HEK293 (cell line): ENCODE measurements around the gene PTPRA.

Experiments used
- CTCF ChIA-PET: fragments of 350-600 bp; formaldehyde crosslinking; extraction: SDS; loops from one replicate; lab custom pipeline; 2021; ENCODE audit warnings: antibody characterized with exemption; lab: Yijun Ruan, JAX
- POLR2A ChIA-PET: fragments of 300-600 bp; formaldehyde crosslinking; extraction: SDS; loops from one replicate; lab custom pipeline; 2020; ENCODE audit warnings: antibody characterized with exemption, inconsistent platforms; lab: Yijun Ruan, JAX
- H3K27ac ChIP-seq: fragments of 200-500 bp; sonication (Bioruptor generic); 2 replicates; pipeline ENCODE4 v1.5.1; 2014; ENCODE audit warnings: low read depth, low read length, control low read depth, inconsistent platforms; ENCODE audit errors: extremely low read depth
- H3K36me3 ChIP-seq, 2 experiments: fragments of 200-500 bp in 1 of 2; sonication (Bioruptor generic) in 1 of 2; 1 replicate in 1 of 2; 2 replicates in 1 of 2; pipeline ENCODE4 v1.5.1; 2014 to 2017; ENCODE audit warnings: inconsistent platforms in 2 of 2, low read length in 2 of 2; ENCODE audit not compliant: control insufficient read depth in 2 of 2, insufficient read depth in 1 of 2
- H3K4me1 ChIP-seq: fragments of 200-500 bp; sonication (Bioruptor generic); 2 replicates; pipeline ENCODE4 v1.5.1; 2014; ENCODE audit warnings: mild to moderate bottlenecking, low read length, inconsistent platforms; ENCODE audit not compliant: control insufficient read depth, insufficient read depth
- H3K4me3 ChIP-seq: 2 replicates; pipeline ENCODE4 v1.5.1; 2011; ENCODE audit warnings: low read depth, mild to moderate bottlenecking, control low read depth, low read length, moderate library complexity
- H3K9me3 ChIP-seq: fragments of 200-500 bp; sonication (Bioruptor generic); 2 replicates; pipeline ENCODE4 v1.5.1; 2014; ENCODE audit warnings: low read depth, low read length, inconsistent platforms; ENCODE audit not compliant: control insufficient read depth, insufficient read depth
- ATF2 ChIP-seq: fragments of 450-650 bp; formaldehyde crosslinking; IDR thresholded peaks from 2 replicates; pipeline ENCODE4 v1.5.1; 2016; ENCODE audit warnings: missing biosample characterization, missing genetic modification characterization, low read depth
- ELK4 ChIP-seq: IDR thresholded peaks from 2 replicates; pipeline ENCODE4 v1.6.1; 2011; ENCODE audit warnings: mild to moderate bottlenecking, low read depth, low read length, borderline replicate concordance
- GLI4 ChIP-seq: fragments of 450-650 bp; formaldehyde crosslinking; IDR thresholded peaks from 2 replicates; pipeline ENCODE4 v1.5.1; 2016; ENCODE audit warnings: missing biosample characterization, missing genetic modification characterization
- GLIS1 ChIP-seq: fragments of 450-650 bp; formaldehyde crosslinking; IDR thresholded peaks from 2 replicates; pipeline ENCODE4 v1.5.1; 2016; ENCODE audit warnings: missing biosample characterization, missing genetic modification characterization
- HOXA7 ChIP-seq: sonication (generic); formaldehyde crosslinking; IDR thresholded peaks from 2 replicates; pipeline ENCODE4 v1.8.1; 2022; ENCODE audit warnings: missing genetic modification reagents, borderline replicate concordance
- KLF8 ChIP-seq: fragments of 450-650 bp; formaldehyde crosslinking; IDR thresholded peaks from 2 replicates; pipeline ENCODE4 v1.5.1; 2016; ENCODE audit warnings: missing biosample characterization, missing genetic modification characterization
- PBX3 ChIP-seq: sonication (generic); formaldehyde crosslinking; IDR thresholded peaks from 2 replicates; pipeline ENCODE4 v1.8.1; 2022; ENCODE audit warnings: mild to moderate bottlenecking, moderate library complexity, missing genetic modification reagents
- SCRT1 ChIP-seq: fragments of 450-650 bp; formaldehyde crosslinking; IDR thresholded peaks from 2 replicates; pipeline ENCODE4 v1.5.1; 2016; ENCODE audit warnings: missing biosample characterization, missing genetic modification characterization, borderline replicate concordance
- WT1 ChIP-seq: fragments of 450-650 bp; formaldehyde crosslinking; IDR thresholded peaks from 2 replicates; pipeline ENCODE4 v1.5.1; 2016; ENCODE audit warnings: missing biosample characterization, missing genetic modification characterization
- YY2 ChIP-seq: fragments of 450-650 bp; formaldehyde crosslinking; IDR thresholded peaks from 2 replicates; pipeline ENCODE4 v1.5.1; 2016; ENCODE audit warnings: missing biosample characterization, missing genetic modification characterization
- ZEB2 ChIP-seq: fragments of 450-650 bp; formaldehyde crosslinking; IDR thresholded peaks from 2 replicates; pipeline ENCODE4 v1.5.1; 2016; ENCODE audit warnings: missing biosample characterization, missing genetic modification characterization
- ZIC2 ChIP-seq: fragments of 450-650 bp; formaldehyde crosslinking; IDR thresholded peaks from 2 replicates; pipeline ENCODE4 v1.5.1; 2016; ENCODE audit warnings: missing biosample characterization, missing genetic modification characterization
- ZNF155 ChIP-seq: fragments of 450-650 bp; formaldehyde crosslinking; IDR thresholded peaks from 2 replicates; pipeline ENCODE4 v1.5.1; 2016; ENCODE audit warnings: missing biosample characterization, missing genetic modification characterization
- ZNF239 ChIP-seq: fragments of 450-650 bp; formaldehyde crosslinking; IDR thresholded peaks from 2 replicates; pipeline ENCODE4 v1.5.1; 2016; ENCODE audit warnings: missing biosample characterization, missing genetic modification characterization
- ZNF501 ChIP-seq: fragments of 450-650 bp; formaldehyde crosslinking; IDR thresholded peaks from 2 replicates; pipeline ENCODE4 v1.5.1; 2016; ENCODE audit warnings: missing biosample characterization, missing genetic modification characterization
- ZNF571 ChIP-seq: fragments of 450-650 bp; formaldehyde crosslinking; IDR thresholded peaks from 2 replicates; pipeline ENCODE4 v1.5.0; 2017; ENCODE audit warnings: missing biosample characterization, missing genetic modification characterization
- ZNF580 ChIP-seq: fragments of 450-650 bp; formaldehyde crosslinking; IDR thresholded peaks from 2 replicates; pipeline ENCODE4 v1.5.1; 2016; ENCODE audit warnings: missing biosample characterization, missing genetic modification characterization
- ZNF585B ChIP-seq: fragments of 450-650 bp; formaldehyde crosslinking; IDR thresholded peaks from 2 replicates; pipeline ENCODE4 v1.5.1; 2016; ENCODE audit warnings: missing biosample characterization, missing genetic modification characterization
- ZNF596 ChIP-seq: fragments of 450-650 bp; IDR thresholded peaks from 2 replicates; pipeline ENCODE4 v1.5.0; 2018; ENCODE audit warnings: missing biosample characterization, mild to moderate bottlenecking, missing genetic modification characterization, moderate library complexity
- ZNF623 ChIP-seq: fragments of 450-650 bp; formaldehyde crosslinking; IDR thresholded peaks from 2 replicates; pipeline ENCODE4 v1.5.1; 2016; ENCODE audit warnings: missing biosample characterization, missing genetic modification characterization
- ZNF660 ChIP-seq: fragments of 450-650 bp; IDR thresholded peaks from 2 replicates; pipeline ENCODE4 v1.5.1; 2018; ENCODE audit warnings: missing biosample characterization, mild to moderate bottlenecking, missing genetic modification characterization
- ZNF664 ChIP-seq: fragments of 450-650 bp; formaldehyde crosslinking; IDR thresholded peaks from 2 replicates; pipeline ENCODE4 v1.5.1; 2016; ENCODE audit warnings: missing biosample characterization, missing genetic modification characterization
- ZNF692 ChIP-seq: fragments of 450-650 bp; formaldehyde crosslinking; IDR thresholded peaks from 2 replicates; pipeline ENCODE4 v1.5.1; 2016; ENCODE audit warnings: missing biosample characterization, missing genetic modification characterization
- ZNF768 ChIP-seq: fragments of 450-650 bp; formaldehyde crosslinking; IDR thresholded peaks from 2 replicates; pipeline ENCODE4 v1.5.1; 2018; ENCODE audit warnings: missing biosample characterization, mild to moderate bottlenecking, missing genetic modification characterization
- ZNF776 ChIP-seq: fragments of 450-650 bp; formaldehyde crosslinking; IDR thresholded peaks from 2 replicates; pipeline ENCODE4 v1.5.0; 2017; ENCODE audit warnings: missing biosample characterization, missing genetic modification characterization, borderline replicate concordance
- ZNF785 ChIP-seq: fragments of 450-650 bp; formaldehyde crosslinking; IDR thresholded peaks from 2 replicates; pipeline ENCODE4 v1.5.1; 2016; ENCODE audit warnings: missing biosample characterization, missing genetic modification characterization
- ZSCAN16 ChIP-seq: fragments of 450-650 bp; formaldehyde crosslinking; IDR thresholded peaks from 2 replicates; pipeline ENCODE4 v1.5.1; 2016; ENCODE audit warnings: missing biosample characterization, missing genetic modification characterization
- ZSCAN18 ChIP-seq: fragments of 450-650 bp; formaldehyde crosslinking; IDR thresholded peaks from 2 replicates; pipeline ENCODE4 v1.5.1; 2016; ENCODE audit warnings: missing biosample characterization, missing genetic modification characterization
- ZSCAN4 ChIP-seq: fragments of 450-650 bp; formaldehyde crosslinking; IDR thresholded peaks from 2 replicates; pipeline ENCODE4 v1.5.1; 2017; ENCODE audit warnings: missing biosample characterization, missing genetic modification characterization
- ZXDB ChIP-seq: fragments of 450-650 bp; formaldehyde crosslinking; IDR thresholded peaks from 2 replicates; pipeline ENCODE4 v1.5.1; 2016; ENCODE audit warnings: missing biosample characterization, missing genetic modification characterization

Gene PTPRA

GRCh38 chr20:3084283-3084985, 211.2 kb downstream of the PTPRA start, which contains the start of gene AVP:
Gene AVP (minus strand): TSS chr20:3084724. CDS start chr20:3084674, 50 bp downstream.
- H3K27ac ChIP-seq: no peak within 1 kb of the TSS
- TF ChIP-seq ZNF776: no peak
- TF ChIP-seq ZNF155 (tag by site-specific recombination): no peak
- TF ChIP-seq ZSCAN18: no peak
- TF ChIP-seq GLIS1 (tag by site-specific recombination): peak; percentile 40
- TF ChIP-seq ZNF664: no peak
- TF ChIP-seq ZNF501 (tag by site-specific recombination): no peak
- no peak for TF ChIP-seq ZNF692 (tag by site-specific recombination)
- TF ChIP-seq KLF8 (tag by site-specific recombination): no peak
- TF ChIP-seq ZIC2 (tag by site-specific recombination): peak; percentile 59
- no peak for TF ChIP-seq ZSCAN16 (tag by site-specific recombination)
- no peak for TF ChIP-seq ZNF596
- no peak for TF ChIP-seq ZNF585B (tag by site-specific recombination)
- no peak for TF ChIP-seq ZNF660 (tag by site-specific recombination)
- ChIA-PET CTCF (no interaction called here), POLR2A (no interaction called here)
- no peaks in the 10 kb centered on the region for H3K4me1 ChIP-seq
- no peak within 1 kb of the TSS for H3K4me3 ChIP-seq
- no peaks in the 10 kb centered on the region for H3K9me3 ChIP-seq
- H3K36me3 ChIP-seq: no peaks in the 10 kb centered on the region

- ChIA-PET POLR2A (no interaction called here), CTCF (no interaction called here)
- no peaks in the 10 kb centered on the region for H3K4me1 ChIP-seq
- no peak overlapping the region for H3K4me3 ChIP-seq
- no peak overlapping the region for H3K27ac ChIP-seq
- no peaks in the 10 kb centered on the region for H3K36me3 ChIP-seq
- H3K9me3 ChIP-seq: no peaks in the 10 kb centered on the region
- TF ChIP-seq YY2 (tag by site-specific recombination) (no peak), ZNF768 (no peak), ZNF623 (tag by site-specific recombination) (no peak), ZEB2 (tag by site-specific recombination) (no peak), PBX3 (CRISPR knock-in tag) (no peak), ZNF785 (tag by site-specific recombination) (no peak), ZNF580 (no peak), SCRT1 (tag by site-specific recombination) (no peak), GLI4 (no peak), ATF2 (tag by site-specific recombination) (no peak), HOXA7 (CRISPR knock-in tag) (no peak), ZSCAN4 (tag by site-specific recombination) (no peak), WT1 (no peak), ZNF571 (tag by site-specific recombination) (no peak), ZXDB (no peak), ZNF239 (tag by site-specific recombination) (no peak), ELK4 (no peak)
- TF ChIP-seq, all 188 proteins: peak for 0
These were observed 211.7 kb downstream of the PTPRA start for GRCh38 chr20:3084986-3085360.
